Activated naive CD4-positive, alpha-beta T cell treated with anti-CD3 and anti-CD28 coated beads, Interleukin-2, amount 10 ng/mL, durations not matched to agents 7 days and 5 days (primary cell): ENCODE results near the gene CEP76.

ENCODE experiments used
- CTCF ChIA-PET: fragments of 350-600 bp; sonication (Branson Sonifier 250); formaldehyde crosslinking; loops from one replicate; lab custom pipeline; 2021; ENCODE audit warnings: antibody characterized with exemption; lab: Charles Lee
- DNase-seq: peaks from one replicate; pipeline ENCODE4 v3.0.0-alpha.2; 2020
- H3K27ac Mint-ChIP-seq: one replicate; pipeline ENCODE4 v1.8.0; 2021; ENCODE audit warnings: mild to moderate bottlenecking, moderate library complexity, mixed read lengths
- H3K27me3 Mint-ChIP-seq: one replicate; pipeline ENCODE4 v1.8.0; 2021; ENCODE audit warnings: mild to moderate bottlenecking, mixed read lengths
- H3K36me3 Mint-ChIP-seq: one replicate; pipeline ENCODE4 v1.8.0; 2021; ENCODE audit warnings: mixed read lengths
- H3K4me1 Mint-ChIP-seq: one replicate; pipeline ENCODE4 v1.8.0; 2021; ENCODE audit warnings: mixed read lengths
- H3K4me3 Mint-ChIP-seq: one replicate; pipeline ENCODE4 v1.8.0; 2021; ENCODE audit warnings: mild to moderate bottlenecking, moderate library complexity, mixed read lengths
- H3K9me3 Mint-ChIP-seq: one replicate; pipeline ENCODE4 v1.8.0; 2021; ENCODE audit warnings: mixed read lengths

Gene CEP76

GRCh38 chr18:12689256-12689850 lies 13.2 kb downstream of the CEP76 start:
- Mint-ChIP-seq H3K27ac (no peak overlapping the region), H3K27me3 (no peaks in the 10 kb centered on the region), H3K9me3 (no peaks in the 10 kb centered on the region), H3K4me3 (no peak overlapping the region), H3K4me1 (peaks cover 18% of the 10 kb centered on the region), H3K36me3 (peaks cover 17% of the 10 kb centered on the region)
- CTCF ChIA-PET: no interaction called here
- no peak for DNase-seq

DNA sequence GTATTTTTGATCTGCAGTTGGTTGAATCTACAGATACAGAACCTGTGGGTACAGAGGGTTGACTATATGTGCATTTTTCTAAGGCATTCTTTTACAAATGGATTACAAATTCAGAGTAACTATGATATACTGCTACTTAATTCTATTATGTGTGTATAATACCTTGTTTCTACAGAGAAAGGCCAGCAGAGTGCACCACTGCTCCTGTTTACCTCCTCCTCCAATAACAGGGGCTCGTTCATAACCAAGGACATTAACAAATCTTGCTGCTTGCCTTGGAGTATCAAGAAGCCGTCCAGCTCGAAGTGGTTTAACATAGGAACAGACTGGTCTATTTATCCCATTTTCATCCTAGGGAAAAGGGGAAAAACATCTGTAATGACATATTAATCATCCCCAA lies 16.4 kb downstream of the CEP76 start:
- CTCF ChIA-PET: interaction anchor here (1.1 to 1.6 kb wide), 2 partner anchors 39 to 248 kb away, joined by 3 to 4 read pairs; no protein-coding TSS in a partner anchor
- DNase-seq: no peak
- Mint-ChIP-seq H3K4me3 (no peak overlapping the region), H3K36me3 (peaks cover 8% of the 10 kb centered on the region), H3K4me1 (peaks cover 4% of the 10 kb centered on the region), H3K27ac (no peak overlapping the region), H3K27me3 (no peaks in the 10 kb centered on the region), H3K9me3 (no peaks in the 10 kb centered on the region)

- Mint-ChIP-seq H3K4me3 (no peak overlapping the region), H3K27me3 (no peaks in the 10 kb centered on the region), H3K27ac (peak overlapping the region; percentile 82), H3K9me3 (no peaks in the 10 kb centered on the region), H3K36me3 (peaks cover 28% of the 10 kb centered on the region), H3K4me1 (peaks cover 10% of the 10 kb centered on the region)
- CTCF ChIA-PET: no interaction called here
- DNase-seq: peak; percentile 23
Measured at GRCh38 chr18:12679183-12679786, 23.2 kb downstream of the CEP76 start.

- Mint-ChIP-seq H3K9me3 (no peaks in the 10 kb centered on the region), H3K36me3 (peaks cover 2% of the 10 kb centered on the region), H3K4me3 (no peak overlapping the region), H3K4me1 (no peaks in the 10 kb centered on the region), H3K27ac (no peak overlapping the region), H3K27me3 (no peaks in the 10 kb centered on the region)
- DNase-seq: no peak
- CTCF ChIA-PET: interaction anchor here (1.5 kb wide), 1 partner anchor 277 kb away, joined by 5 read pairs; no protein-coding TSS in a partner anchor
Measured at GRCh38 chr18:12668041-12668440, 34.5 kb downstream of the CEP76 start.

DNA sequence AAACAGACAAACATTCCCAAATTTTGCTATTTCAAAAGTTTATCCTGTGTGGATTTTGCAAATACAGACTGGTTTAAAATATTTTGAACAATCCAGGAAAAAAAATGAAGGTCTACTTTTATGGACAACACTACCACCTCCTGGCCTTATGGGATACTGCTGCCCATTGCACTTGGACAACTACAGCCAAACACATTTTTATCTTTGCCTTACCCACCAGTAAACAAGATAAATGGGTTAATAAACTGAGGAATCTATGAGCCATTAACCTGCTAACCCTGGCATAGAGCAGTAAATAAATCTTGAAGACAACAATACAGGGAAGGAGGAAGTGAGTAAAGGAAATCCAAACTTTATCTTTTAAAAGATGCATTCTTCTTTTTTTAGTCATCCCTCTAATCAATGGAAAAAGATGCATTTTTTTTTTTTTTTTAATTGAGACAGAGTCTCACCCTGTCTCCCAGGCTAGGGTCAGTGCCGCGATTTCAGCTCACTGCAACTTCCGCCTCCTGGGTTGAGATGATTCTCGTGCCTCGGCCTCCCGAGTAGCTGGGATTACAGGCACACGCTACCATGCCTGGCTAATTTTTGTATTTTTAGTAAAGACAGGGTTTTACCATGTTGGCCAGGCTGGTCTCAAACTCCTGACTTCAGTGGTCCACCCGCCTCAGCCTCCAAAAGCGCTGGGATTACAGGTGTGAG lies 42.5 kb downstream of the CEP76 start:
- Mint-ChIP-seq H3K36me3 (peaks cover 7% of the 10 kb centered on the region), H3K27me3 (peaks cover 31% of the 10 kb centered on the region), H3K4me3 (no peak overlapping the region), H3K9me3 (no peaks in the 10 kb centered on the region), H3K4me1 (peaks cover 13% of the 10 kb centered on the region), H3K27ac (no peak overlapping the region)
- DNase-seq: peak; percentile 61
- CTCF ChIA-PET: interaction anchor here (0.7 to 2.4 kb wide), 9 partner anchors 48 to 333 kb away, joined by 3 to 29 read pairs (median 4); no protein-coding TSS in a partner anchor

DNA sequence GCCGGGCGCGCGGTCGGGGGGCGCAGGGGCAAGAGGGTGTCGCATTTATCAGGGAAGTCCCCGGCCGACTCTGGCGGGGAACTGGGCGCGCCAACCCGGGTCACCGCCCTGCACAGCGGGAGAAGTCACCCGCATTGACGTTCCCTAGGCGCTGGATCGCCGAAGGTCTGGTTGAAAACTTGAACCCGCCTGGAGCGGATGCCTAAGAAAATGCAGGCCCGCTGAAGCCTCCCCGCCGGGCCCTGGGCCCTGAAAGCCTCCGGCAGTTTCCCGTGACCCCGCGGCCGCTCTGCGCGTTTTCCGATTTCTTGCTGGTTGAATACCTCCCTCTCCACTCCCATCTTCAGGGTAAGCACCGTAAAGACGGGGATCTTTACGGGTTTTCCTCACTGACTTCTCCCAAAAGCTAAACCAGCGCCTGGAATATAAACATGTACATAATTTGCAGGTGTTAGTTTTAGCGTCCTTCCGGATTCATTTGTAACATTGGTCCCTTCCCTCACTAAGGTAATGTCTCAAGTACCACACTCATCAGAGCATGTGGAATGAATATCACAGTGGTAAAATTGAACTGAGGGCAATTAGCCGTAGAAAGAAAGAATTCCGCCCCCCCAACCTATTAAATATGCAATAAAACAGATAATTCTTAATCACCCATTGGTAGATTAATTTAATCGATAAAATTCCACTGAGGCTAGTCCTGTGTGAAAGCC lies 43.9 kb downstream of the CEP76 start:
- CTCF ChIA-PET: interaction anchor here (1.2 to 2.4 kb wide), 4 partner anchors 114 to 276 kb away, joined by 3 to 29 read pairs (median 4); no protein-coding TSS in a partner anchor
- no peak overlapping the region for H3K27ac Mint-ChIP-seq

GRCh38 chr18:12657684-12658425 lies 44.7 kb downstream of the CEP76 start, which contains the start of gene SPIRE1:
Gene SPIRE1 (minus strand): TSS chr18:12658107. CDS start chr18:12657866, 241 bp downstream.
- CTCF ChIA-PET: interaction anchor here (1.2 to 2.4 kb wide), 2 partner anchors 264 to 277 kb away, joined by 3 to 29 read pairs; no protein-coding TSS in a partner anchor
- H3K4me3 Mint-ChIP-seq: peak within 1 kb of the TSS; percentile 74
- DNase-seq: peak; percentile 54

More for the DNA sequence above, 43.9 kb downstream of the CEP76 start:
- no peaks in the 10 kb centered on the region for H3K9me3 Mint-ChIP-seq
- peaks cover 7% of the 10 kb centered on the region for H3K36me3 Mint-ChIP-seq
- peaks cover 36% of the 10 kb centered on the region for H3K27me3 Mint-ChIP-seq
- peaks cover 16% of the 10 kb centered on the region for H3K4me1 Mint-ChIP-seq
- DNase-seq: peak; percentile 30
- H3K4me3 Mint-ChIP-seq: peak overlapping the region; percentile 74

DNA sequence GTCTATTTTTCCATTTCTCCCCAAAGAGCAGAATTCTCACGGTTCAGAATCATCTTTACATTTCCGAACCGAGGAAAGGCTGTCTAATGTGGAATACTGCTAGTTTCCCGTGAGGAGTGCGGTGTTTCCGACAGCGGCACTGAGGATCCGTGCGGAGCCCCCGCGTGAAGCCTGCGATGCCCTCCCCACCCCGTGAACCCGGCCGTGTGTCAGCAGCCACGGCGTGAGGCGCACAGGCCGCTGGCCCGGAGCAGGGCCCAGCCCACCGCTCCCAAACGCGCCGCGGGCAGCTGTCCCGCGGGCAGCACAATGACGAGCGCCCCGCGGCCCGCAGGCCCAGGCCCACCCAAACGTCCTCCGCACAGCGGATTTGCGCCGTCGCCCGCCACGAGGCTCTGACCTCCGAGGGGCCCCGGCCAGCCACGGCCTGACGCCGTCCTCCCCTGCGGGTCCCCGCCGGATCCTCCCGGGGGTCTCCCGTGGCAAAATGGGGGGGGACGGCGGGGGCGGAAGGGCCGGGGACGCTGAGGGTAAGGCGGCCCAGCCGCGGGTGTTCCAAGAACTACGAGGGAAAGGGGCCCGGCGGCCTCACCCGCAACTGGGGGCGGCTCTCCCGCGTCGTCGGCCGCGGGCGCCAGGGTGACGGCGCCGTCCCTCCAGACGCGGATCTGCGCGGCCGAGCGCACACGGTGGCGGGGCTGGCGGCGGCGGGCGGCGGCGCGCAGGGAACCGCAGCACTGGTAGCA lies 45.4 kb downstream of the CEP76 start:
- Mint-ChIP-seq H3K27me3 (peaks cover 36% of the 10 kb centered on the region), H3K36me3 (peaks cover 7% of the 10 kb centered on the region), H3K4me1 (peaks cover 25% of the 10 kb centered on the region), H3K27ac (no peak overlapping the region), H3K9me3 (no peaks in the 10 kb centered on the region), H3K4me3 (peak overlapping the region; percentile 73)
- DNase-seq: peak; percentile 32
- CTCF ChIA-PET: no interaction called here

More at GRCh38 chr18:12657684-12658425, 44.7 kb downstream of the CEP76 start, which contains the start of gene SPIRE1:
- H3K27me3 Mint-ChIP-seq: peaks cover 36% of the 10 kb centered on the region
- H3K36me3 Mint-ChIP-seq: peaks cover 7% of the 10 kb centered on the region
- H3K27ac Mint-ChIP-seq: no peak within 1 kb of the TSS
- H3K4me1 Mint-ChIP-seq: peaks cover 23% of the 10 kb centered on the region
- H3K9me3 Mint-ChIP-seq: no peaks in the 10 kb centered on the region

- Mint-ChIP-seq H3K27me3 (peaks cover 39% of the 10 kb centered on the region), H3K4me1 (peaks cover 25% of the 10 kb centered on the region), H3K36me3 (peaks cover 7% of the 10 kb centered on the region), H3K9me3 (no peaks in the 10 kb centered on the region), H3K4me3 (peak overlapping the region; percentile 73), H3K27ac (no peak overlapping the region)
- CTCF ChIA-PET: no interaction called here
- DNase-seq: no peak
Measured at GRCh38 chr18:12656605-12656937, 46.0 kb downstream of the CEP76 start.

DNA sequence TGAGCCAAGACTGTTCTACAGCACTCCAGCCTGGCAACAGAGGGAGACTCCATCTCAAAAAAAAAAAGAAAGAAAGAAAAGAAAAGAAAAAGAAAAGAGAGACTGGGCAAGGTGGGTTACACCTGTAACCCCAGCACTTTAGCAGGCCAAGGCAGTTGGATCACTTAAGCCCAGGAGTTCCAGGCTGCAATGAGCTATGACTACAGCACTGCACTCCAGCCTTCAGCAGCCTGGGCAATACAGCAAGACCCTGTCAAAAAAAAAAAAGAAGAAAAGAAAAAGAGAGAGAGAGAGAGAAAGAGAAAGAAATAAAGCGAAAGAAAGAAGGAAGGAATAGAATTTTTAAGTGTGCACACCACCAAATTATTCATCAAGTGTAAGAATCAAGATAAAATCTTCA lies 47.6 kb downstream of the CEP76 start:
- Mint-ChIP-seq H3K9me3 (no peaks in the 10 kb centered on the region), H3K27me3 (peaks cover 43% of the 10 kb centered on the region), H3K27ac (no peak overlapping the region), H3K36me3 (peaks cover 7% of the 10 kb centered on the region), H3K4me1 (peaks cover 25% of the 10 kb centered on the region), H3K4me3 (no peak overlapping the region)
- DNase-seq: no peak
- CTCF ChIA-PET: no interaction called here

DNA sequence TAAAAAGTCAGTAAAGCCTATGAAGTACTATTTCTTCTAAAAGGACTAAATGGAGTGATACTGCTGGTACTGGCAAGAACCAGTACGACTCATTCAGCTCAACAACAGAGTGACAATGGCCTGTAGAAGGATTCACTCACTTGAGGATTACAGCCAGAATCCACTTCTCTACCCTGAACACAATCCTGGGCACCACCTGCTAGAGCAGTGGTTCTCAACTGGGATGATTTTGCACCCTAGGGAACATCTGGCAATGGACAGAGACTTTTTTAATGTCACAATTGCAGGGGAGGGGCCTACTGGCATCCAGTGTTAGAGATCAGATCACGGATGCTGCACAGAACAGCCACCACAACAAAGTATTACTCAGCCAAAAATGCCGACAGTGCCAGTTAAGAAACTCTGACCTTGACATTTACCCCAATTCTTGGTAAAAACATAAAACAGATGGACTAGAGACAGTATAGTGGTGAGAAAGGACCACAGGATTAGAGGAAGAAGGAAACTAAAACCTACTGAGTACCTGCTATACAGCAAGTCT lies 49.6 kb downstream of the CEP76 start:
- peak; percentile 23 for DNase-seq
- CTCF ChIA-PET: no interaction called here
- peaks cover 7% of the 10 kb centered on the region for H3K36me3 Mint-ChIP-seq
- H3K4me3 Mint-ChIP-seq: no peak overlapping the region
- H3K4me1 Mint-ChIP-seq: peaks cover 21% of the 10 kb centered on the region
- no peaks in the 10 kb centered on the region for H3K9me3 Mint-ChIP-seq
- H3K27me3 Mint-ChIP-seq: peaks cover 32% of the 10 kb centered on the region
- H3K27ac Mint-ChIP-seq: peak overlapping the region; percentile 13

DNA sequence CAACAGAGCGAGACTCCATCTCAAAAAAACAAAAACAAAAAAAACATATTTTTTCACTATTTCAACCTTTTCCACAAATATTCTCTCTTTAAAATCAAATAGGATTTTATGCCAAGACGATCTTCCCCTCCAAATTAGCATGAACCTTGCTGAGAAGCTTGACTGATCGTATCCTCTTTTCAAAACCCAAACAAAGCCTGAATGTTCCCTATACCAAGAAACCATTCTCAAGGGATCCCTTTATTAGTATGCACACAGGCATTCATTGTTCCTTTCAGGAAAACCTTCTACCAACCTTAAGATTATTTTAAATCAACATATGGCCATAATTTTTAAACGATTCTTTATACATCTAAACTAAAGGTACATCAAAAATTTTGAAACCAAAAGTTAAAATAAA lies 50.9 kb downstream of the CEP76 start:
- no peak for DNase-seq
- no peak overlapping the region for H3K4me3 Mint-ChIP-seq
- CTCF ChIA-PET: no interaction called here
- peaks cover 18% of the 10 kb centered on the region for H3K4me1 Mint-ChIP-seq
- H3K9me3 Mint-ChIP-seq: no peaks in the 10 kb centered on the region
- H3K27me3 Mint-ChIP-seq: peaks cover 30% of the 10 kb centered on the region
- peaks cover 5% of the 10 kb centered on the region for H3K36me3 Mint-ChIP-seq
- no peak overlapping the region for H3K27ac Mint-ChIP-seq

DNA sequence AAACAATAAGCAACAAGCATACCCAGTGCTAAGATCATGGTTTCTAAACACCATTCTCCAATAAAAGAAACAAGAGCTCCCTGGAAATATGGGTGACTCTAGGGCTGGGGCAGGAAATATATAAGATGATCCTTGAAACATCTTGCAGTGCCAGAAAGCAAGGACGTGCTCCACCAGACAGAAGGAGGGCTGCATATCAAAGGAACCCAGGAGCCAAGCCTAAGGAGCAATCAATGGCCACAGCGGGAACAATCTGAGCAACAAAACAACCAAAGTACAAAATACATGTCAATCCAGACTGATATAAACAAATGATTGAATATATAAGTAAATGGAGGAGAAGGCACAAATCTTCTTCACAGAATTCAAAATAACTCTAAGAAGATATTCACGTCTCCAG lies 54.8 kb downstream of the CEP76 start:
- no peak for DNase-seq
- no peak overlapping the region for H3K4me3 Mint-ChIP-seq
- H3K27ac Mint-ChIP-seq: no peak overlapping the region
- H3K4me1 Mint-ChIP-seq: peaks cover under 1% of the 10 kb centered on the region
- CTCF ChIA-PET: no interaction called here
- no peaks in the 10 kb centered on the region for H3K36me3 Mint-ChIP-seq
- H3K27me3 Mint-ChIP-seq: peaks cover 27% of the 10 kb centered on the region
- H3K9me3 Mint-ChIP-seq: no peaks in the 10 kb centered on the region
